AG04449 (cell line): Measurements from ENCODE around the gene SLC3A2.
"Not testable (repeated sequence)": the region's sequence is repeated elsewhere in the genome, so short reads cannot be mapped to it uniquely, and the experiment has no call there.

Experiments used
- CTCF ChIA-PET: fragments of 350-600 bp; formaldehyde crosslinking; extraction: SDS; loops from one replicate; lab custom pipeline; 2021; ENCODE audit warnings: antibody characterized with exemption; lab: Yijun Ruan, JAX
- POLR2A ChIA-PET: fragments of 400-600, 350-600 bp; formaldehyde crosslinking; extraction: SDS; loops from one replicate; lab custom pipeline; 2020; ENCODE audit warnings: antibody characterized with exemption, inconsistent platforms; lab: Yijun Ruan, JAX
- DNase-seq: peaks from one replicate; pipeline ENCODE4 v3.0.0-alpha.2; 2010; ENCODE audit warnings: low read depth, low spot score
- H3K4me3 ChIP-seq: 2 replicates; pipeline ENCODE4 v1.5.1; 2011; ENCODE audit warnings: low read depth, mild to moderate bottlenecking, control low read depth, low read length
- TF ChIP-seq, protein P1 (sequence below): IDR thresholded peaks from one replicate; pipeline ENCODE4 v1.5.1; 2011; ENCODE audit warnings: mild to moderate bottlenecking, moderate library complexity, low read length, control low read depth, inconsistent platforms; ENCODE audit not compliant: insufficient read depth; ENCODE audit errors: missing control alignments

The SLC3A2 gene

DNA sequence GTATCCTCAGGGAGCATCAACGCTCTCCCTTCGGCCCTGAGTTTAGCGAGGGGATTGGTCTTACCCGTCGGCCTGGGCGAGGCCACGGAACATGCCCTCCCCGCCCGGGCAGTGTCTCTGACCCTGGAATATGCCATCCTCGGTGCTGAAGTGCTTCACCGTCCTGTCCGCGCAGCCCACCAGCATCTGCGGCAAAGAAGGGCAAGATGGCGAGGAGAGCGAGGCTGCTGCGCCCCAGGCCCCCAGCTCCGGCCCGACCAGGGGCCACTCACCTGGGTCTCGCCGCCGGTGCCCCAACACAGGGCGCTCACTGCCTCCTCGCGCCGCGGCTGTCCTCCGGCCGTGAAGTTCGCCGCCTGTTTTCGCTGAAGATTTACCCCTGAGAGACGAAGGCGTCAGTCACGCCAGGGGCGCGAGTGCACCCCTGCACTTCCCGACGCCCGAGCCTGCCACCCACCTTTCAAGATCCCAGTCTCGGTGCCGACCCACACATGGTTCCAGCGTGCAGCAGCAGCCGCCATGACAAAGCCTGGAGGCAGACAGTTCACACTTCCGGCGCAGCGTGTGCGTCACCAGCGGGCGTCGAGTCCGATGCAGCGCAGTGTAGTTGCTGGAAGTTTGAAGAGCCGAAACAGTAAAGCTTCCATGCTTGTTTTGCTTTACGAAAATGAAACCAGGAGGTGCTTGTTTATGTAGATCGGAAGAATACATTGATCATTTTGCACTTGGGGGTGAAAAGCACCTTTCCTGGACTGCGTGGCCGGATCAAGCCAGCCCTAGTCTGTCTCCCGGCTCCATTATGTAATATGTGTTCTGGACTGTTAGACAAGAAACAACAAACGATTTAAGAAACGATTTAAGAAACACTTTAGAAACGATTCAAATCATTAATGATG is 41.4 kb upstream of the SLC3A2 start, which contains the start of gene WDR74:
Gene WDR74 (minus strand): TSS at position 541 of the 896 bp plus-strand sequence. CDS start 20 bp downstream, at position 521.
- ChIA-PET CTCF (no interaction called here), POLR2A (interaction anchor here (0.5 to 3.4 kb wide), 10 partner anchors 7 to 174 kb away, joined by 3 to 193 read pairs (median 16); partner anchors contain the start of genes C11orf98, CSKMT, HNRNPUL2 and NXF1)
- DNase-seq, result peak; percentile 40
- peak within 1 kb of the TSS; percentile 91 for H3K4me3 ChIP-seq
- TF ChIP-seq, protein P1, sequence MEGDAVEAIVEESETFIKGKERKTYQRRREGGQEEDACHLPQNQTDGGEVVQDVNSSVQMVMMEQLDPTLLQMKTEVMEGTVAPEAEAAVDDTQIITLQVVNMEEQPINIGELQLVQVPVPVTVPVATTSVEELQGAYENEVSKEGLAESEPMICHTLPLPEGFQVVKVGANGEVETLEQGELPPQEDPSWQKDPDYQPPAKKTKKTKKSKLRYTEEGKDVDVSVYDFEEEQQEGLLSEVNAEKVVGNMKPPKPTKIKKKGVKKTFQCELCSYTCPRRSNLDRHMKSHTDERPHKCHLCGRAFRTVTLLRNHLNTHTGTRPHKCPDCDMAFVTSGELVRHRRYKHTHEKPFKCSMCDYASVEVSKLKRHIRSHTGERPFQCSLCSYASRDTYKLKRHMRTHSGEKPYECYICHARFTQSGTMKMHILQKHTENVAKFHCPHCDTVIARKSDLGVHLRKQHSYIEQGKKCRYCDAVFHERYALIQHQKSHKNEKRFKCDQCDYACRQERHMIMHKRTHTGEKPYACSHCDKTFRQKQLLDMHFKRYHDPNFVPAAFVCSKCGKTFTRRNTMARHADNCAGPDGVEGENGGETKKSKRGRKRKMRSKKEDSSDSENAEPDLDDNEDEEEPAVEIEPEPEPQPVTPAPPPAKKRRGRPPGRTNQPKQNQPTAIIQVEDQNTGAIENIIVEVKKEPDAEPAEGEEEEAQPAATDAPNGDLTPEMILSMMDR, result no peak

DNA sequence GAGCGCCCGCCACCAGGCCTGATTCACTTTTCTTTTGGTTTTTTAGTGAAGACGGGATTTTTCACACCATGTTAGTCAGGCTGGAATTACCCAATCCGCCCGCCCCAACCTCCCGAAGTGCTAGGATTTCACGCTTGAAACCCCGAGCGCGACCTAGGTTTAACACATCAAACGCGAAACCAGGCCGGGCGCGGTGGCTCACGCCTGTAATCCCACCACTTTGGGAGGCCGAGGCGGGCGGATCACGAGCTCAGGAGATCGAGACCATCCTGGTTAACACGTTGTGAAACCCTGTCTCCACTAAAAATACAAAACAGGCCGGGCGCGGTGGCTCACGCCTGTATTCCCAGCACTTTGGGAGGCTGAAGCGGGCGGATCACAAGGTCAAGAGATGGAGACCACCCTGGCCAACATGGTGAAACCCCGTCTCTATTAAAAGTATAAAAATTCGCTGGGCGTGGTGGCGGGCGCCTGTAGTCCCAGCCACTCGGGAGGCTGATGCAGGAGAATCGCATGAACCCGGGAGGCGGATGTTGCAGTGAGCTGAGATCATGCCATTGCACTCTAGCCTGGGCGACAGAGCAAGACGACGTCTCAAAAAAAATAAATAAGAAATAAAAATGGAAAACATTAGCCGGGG is 39.9 kb upstream of the SLC3A2 start:
- CTCF ChIA-PET, DNase-seq: not testable (repeated sequence)
- H3K4me3 ChIP-seq, result peak overlapping the region; percentile 91
- POLR2A ChIA-PET, result interaction anchor here (0.5 to 3.4 kb wide), 58 partner anchors 8 to 1898 kb away, joined by 3 to 193 read pairs (median 5); partner anchors contain the start of genes BSCL2, C11orf98, CSKMT and EEF1G

DNA sequence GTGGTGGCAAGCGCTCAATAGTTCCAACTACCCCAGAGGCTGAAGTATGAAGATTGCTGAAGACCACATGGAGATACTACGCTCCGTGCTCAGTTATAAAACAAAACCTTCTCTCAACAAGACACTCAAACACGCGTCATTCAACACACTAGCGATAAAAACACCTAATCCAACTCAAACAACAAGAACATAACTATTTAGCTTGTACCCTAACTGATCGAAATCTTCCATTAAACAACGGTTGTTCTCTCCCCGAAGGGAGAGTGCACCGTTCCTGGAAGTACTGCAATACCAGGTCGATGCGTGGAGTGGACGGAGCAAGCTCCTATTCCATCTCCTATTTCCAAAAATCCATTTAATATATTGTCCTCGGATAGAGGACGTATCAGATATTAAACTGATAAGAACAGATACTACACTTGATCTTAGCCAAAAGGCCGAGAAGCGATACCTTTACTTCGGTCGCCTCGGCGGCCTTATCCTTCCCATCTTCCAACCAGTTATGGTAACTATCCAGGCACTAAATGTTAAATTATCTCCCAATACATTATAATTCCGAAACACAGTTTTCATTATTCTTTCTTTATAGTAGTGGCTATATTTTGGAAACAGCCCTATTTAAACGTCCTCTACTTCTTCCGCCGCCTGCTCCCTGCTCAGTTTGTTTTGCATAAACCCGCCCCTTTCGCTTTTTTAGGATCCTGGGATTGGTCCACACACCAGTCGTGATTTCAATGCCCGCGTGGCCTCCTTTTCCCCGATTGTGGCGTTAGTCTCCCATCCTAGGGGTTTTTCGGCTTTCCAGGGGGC is 39.1 kb upstream of the SLC3A2 start:
- TF ChIP-seq, protein P1, result no peak
- ChIA-PET CTCF (no interaction called here), POLR2A (interaction anchor here (0.6 to 3.4 kb wide), 58 partner anchors 9 to 1344 kb away, joined by 3 to 193 read pairs (median 5); partner anchors contain the start of genes BSCL2, C11orf98, CSKMT and EEF1G)
- peak; percentile 99 for DNase-seq
- peak overlapping the region; percentile 49 for H3K4me3 ChIP-seq

DNA sequence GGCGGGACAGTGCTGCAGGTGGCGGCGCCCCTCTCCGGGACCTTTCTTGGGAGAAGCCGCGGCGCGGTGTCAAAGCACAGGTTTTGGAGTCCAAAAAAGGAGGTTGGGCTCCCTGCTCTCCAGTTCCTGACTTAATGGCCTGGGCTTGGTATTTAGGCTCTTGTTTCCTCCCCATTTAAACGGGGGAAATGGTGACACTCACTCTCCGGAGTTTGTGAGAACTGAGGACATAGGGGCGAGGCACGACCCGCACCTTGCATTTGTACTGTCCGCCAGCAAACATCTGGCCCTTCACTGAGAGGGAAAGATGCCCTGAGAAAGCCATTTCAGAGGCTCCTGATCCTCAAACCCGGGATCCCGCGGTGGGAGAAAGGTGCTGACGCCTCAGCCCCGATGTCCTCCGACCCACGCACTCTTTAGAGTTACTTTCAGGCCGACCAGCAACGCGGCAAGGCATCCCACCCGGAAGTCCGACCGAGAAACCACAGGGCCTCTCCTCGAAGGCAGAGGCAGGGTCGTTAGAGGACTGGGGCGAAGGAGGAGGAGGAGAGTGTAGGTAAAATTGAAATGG is 38.4 kb upstream of the SLC3A2 start:
- POLR2A ChIA-PET, result interaction anchor here (1.1 to 3.4 kb wide), 12 partner anchors 10 to 730 kb away, joined by 4 to 193 read pairs (median 11); partner anchors contain the start of genes HNRNPUL2, LRRN4CL, POLR2G and SLC3A2
- CTCF ChIA-PET, result interaction anchor here (1.0 to 2.3 kb wide), 2 partner anchors 13 to 56 kb away, joined by 7 to 9 read pairs; partner anchors contain the start of gene TMEM179B
- TF ChIP-seq, protein P1, result no peak
- DNase-seq, result no peak
- H3K4me3 ChIP-seq, result peak overlapping the region; percentile 49

DNA sequence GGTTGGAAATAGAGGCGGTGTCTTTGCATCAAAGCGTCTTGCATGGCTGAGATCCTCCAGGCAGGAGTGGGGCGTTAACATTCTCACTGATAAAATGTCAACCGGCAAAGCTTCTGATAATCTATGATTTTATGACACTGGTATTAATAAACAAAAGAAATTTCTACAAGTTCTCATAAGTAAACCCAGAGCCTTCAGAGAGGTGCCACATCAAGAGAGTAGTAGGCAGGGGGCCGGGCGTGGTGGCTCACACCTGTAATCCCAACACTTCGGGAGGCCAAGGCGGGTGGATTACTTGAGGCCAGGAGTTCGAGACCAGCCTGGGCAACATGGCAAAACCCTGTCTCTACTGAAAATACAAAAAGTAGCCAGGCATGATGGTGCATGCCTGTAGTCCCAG is 37.8 kb upstream of the SLC3A2 start:
- CTCF ChIA-PET, result interaction anchor here (1.0 to 2.3 kb wide), 2 partner anchors 12 to 56 kb away, joined by 7 to 9 read pairs; partner anchors contain the start of gene TMEM179B
- not testable (repeated sequence) for DNase-seq, H3K4me3 ChIP-seq
- POLR2A ChIA-PET, result interaction anchor here (1.3 to 1.9 kb wide), 2 partner anchors 11 to 13 kb away, joined by 4 to 8 read pairs; no protein-coding TSS in a partner anchor

DNA sequence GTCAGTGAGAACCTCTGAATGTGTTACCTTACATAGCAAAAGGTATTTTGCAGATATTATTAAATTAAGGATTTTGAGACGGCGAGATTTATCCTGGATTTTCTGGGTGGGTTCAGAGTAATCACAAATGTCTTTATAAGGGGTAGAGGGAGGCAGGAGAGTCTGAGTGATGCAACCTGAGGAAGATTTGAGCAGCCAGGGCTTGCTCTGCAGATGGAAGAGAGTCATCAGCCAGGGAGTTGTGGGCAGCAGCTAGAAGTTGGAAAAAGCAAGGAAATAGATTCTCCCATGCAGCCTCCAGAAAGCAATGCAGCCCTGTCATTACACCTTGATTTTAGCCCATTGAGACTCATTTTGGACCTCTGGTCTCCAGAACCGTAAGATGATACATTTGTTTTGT is 37.2 kb upstream of the SLC3A2 start:
- TF ChIP-seq, protein P1, result no peak
- H3K4me3 ChIP-seq, result no peak overlapping the region
- ChIA-PET POLR2A (interaction anchor here (1.3 to 1.9 kb wide), 2 partner anchors 11 to 12 kb away, joined by 4 to 8 read pairs; no protein-coding TSS in a partner anchor), CTCF (interaction anchor here (2.3 kb wide), 1 partner anchor 57 kb away, joined by 9 read pairs; the partner anchor contains the start of gene TMEM179B)
- no peak for DNase-seq
